HepG2 (cell line): ENCODE measurements around the gene RCC1. TPM values are rescaled to one million over a fixed set of nuclear protein-coding genes. Genes with fewer than 3 reads are reported as not detected.

Source experiments
- ATF3 ChIP-seq: sonication (generic); formaldehyde crosslinking; IDR thresholded peaks from 2 replicates; pipeline ENCODE4 v1.4.0; 2020; ENCODE audit warnings: missing genetic modification reagents
- ERF ChIP-seq: IDR thresholded peaks from 2 replicates; pipeline ENCODE4 v1.6.1; 2018; ENCODE audit warnings: missing biosample characterization, missing genetic modification reagents
- FIP1L1 ChIP-seq: fragments of 200-400 bp; formaldehyde crosslinking; IDR thresholded peaks from 2 replicates; pipeline ENCODE4 v1.6.1; 2018; ENCODE audit warnings: low read depth, mild to moderate bottlenecking, low read length, moderate library complexity, borderline replicate concordance; ENCODE audit not compliant: insufficient read depth
- FOXA3 ChIP-seq: IDR thresholded peaks from 2 replicates; pipeline ENCODE4 v1.6.1; 2016; ENCODE audit warnings: missing genetic modification reagents, missing compliant biosample characterization
- HNF4G ChIP-seq, 2 experiments: sonication (generic) in 1 of 2; formaldehyde crosslinking in 1 of 2; IDR thresholded peaks; 2 replicates each; pipeline versions ENCODE4 v1.4.0 to v1.6.1; 2011 to 2020; ENCODE audit warnings: borderline replicate concordance in 2 of 2, low read depth in 2 of 2, mild to moderate bottlenecking in 2 of 2, low read length in 1 of 2, missing genetic modification reagents in 1 of 2, moderate library complexity in 1 of 2
- HOXD1 ChIP-seq: sonication (generic); formaldehyde crosslinking; IDR thresholded peaks from 2 replicates; pipeline ENCODE4 v1.5.0; 2020; ENCODE audit warnings: missing genetic modification reagents
- JUND ChIP-seq: sonication (generic); formaldehyde crosslinking; IDR thresholded peaks from 2 replicates; pipeline ENCODE4 v1.8.0; 2022; ENCODE audit warnings: mild to moderate bottlenecking, missing genetic modification reagents
- LBX2 ChIP-seq: sonication (generic); formaldehyde crosslinking; IDR thresholded peaks from 2 replicates; pipeline ENCODE4 v1.5.0; 2020; ENCODE audit warnings: missing genetic modification reagents, mild to moderate bottlenecking, borderline replicate concordance
- MTF2 ChIP-seq: sonication (generic); formaldehyde crosslinking; IDR thresholded peaks from 2 replicates; pipeline ENCODE4 v1.5.0; 2020; ENCODE audit warnings: missing genetic modification reagents, borderline replicate concordance
- MXD3 ChIP-seq: IDR thresholded peaks from 2 replicates; pipeline ENCODE4 v1.6.1; 2016; ENCODE audit warnings: mild to moderate bottlenecking, missing biosample characterization, missing genetic modification reagents
- NR1H2 ChIP-seq: sonication (generic); formaldehyde crosslinking; IDR thresholded peaks from 2 replicates; pipeline ENCODE4 v1.8.1; 2022; ENCODE audit warnings: low read depth, missing genetic modification reagents, borderline replicate concordance
- SMC3 ChIP-seq: IDR thresholded peaks from 2 replicates; pipeline ENCODE4 v1.6.1; 2011; ENCODE audit warnings: low read length, improper control_type of control experiment
- ZC3H13 ChIP-seq: sonication (generic); formaldehyde crosslinking; IDR thresholded peaks from 2 replicates; pipeline ENCODE4 v1.8.1; 2023; ENCODE audit warnings: mild to moderate bottlenecking, missing genetic modification reagents, moderate library complexity
- ZFP41 ChIP-seq: sonication (generic); formaldehyde crosslinking; IDR thresholded peaks from 2 replicates; pipeline ENCODE4 v1.4.0; 2020; ENCODE audit warnings: mild to moderate bottlenecking, missing genetic modification reagents, borderline replicate concordance
- ZNF12 ChIP-seq: sonication (generic); formaldehyde crosslinking; IDR thresholded peaks from 2 replicates; pipeline ENCODE4 v1.5.0; 2020; ENCODE audit warnings: missing genetic modification reagents
- ZNF224 ChIP-seq: sonication (generic); formaldehyde crosslinking; IDR thresholded peaks from 2 replicates; pipeline ENCODE4 v1.5.0; 2020; ENCODE audit warnings: mild to moderate bottlenecking, missing genetic modification reagents
- ZNF24 ChIP-seq: fragments of 450-650 bp; IDR thresholded peaks from 2 replicates; pipeline ENCODE4 v1.6.1; 2017; ENCODE audit warnings: antibody characterized with exemption, mild to moderate bottlenecking
- ZNF333 ChIP-seq: sonication (generic); formaldehyde crosslinking; IDR thresholded peaks from 2 replicates; pipeline ENCODE4 v1.4.0; 2020; ENCODE audit warnings: mild to moderate bottlenecking, missing genetic modification reagents, borderline replicate concordance
- ZNF414 ChIP-seq: sonication (generic); formaldehyde crosslinking; IDR thresholded peaks from 2 replicates; pipeline ENCODE4 v1.5.0; 2020; ENCODE audit warnings: missing genetic modification reagents
- ZNF513 ChIP-seq: sonication (generic); formaldehyde crosslinking; conservative IDR thresholded peaks from 2 replicates; pipeline ENCODE4 v1.5.0; 2020; ENCODE audit warnings: missing genetic modification reagents
- ZNF589 ChIP-seq: sonication (generic); formaldehyde crosslinking; conservative IDR thresholded peaks from 2 replicates; pipeline ENCODE4 v1.8.0; 2022; ENCODE audit warnings: mild to moderate bottlenecking, moderate library complexity, missing genetic modification reagents
- ZNF619 ChIP-seq: sonication (generic); formaldehyde crosslinking; IDR thresholded peaks from 2 replicates; pipeline ENCODE4 v1.4.0; 2020; ENCODE audit warnings: mild to moderate bottlenecking, missing genetic modification reagents
- ZNF710 ChIP-seq: sonication (generic); formaldehyde crosslinking; IDR thresholded peaks from 2 replicates; pipeline ENCODE4 v1.5.0; 2020; ENCODE audit warnings: mild to moderate bottlenecking, missing genetic modification reagents, borderline replicate concordance
- ZSCAN22 ChIP-seq: sonication (generic); formaldehyde crosslinking; IDR thresholded peaks from 2 replicates; pipeline ENCODE4 v1.4.0; 2020; ENCODE audit warnings: mild to moderate bottlenecking, missing genetic modification reagents
- polyA plus RNA-seq, 8 experiments: library from polyadenylated mRNA; depleted of rRNA in 3 of 8; stranded (reverse) in 7 of 8; unstranded in 1 of 8; fragments of >200 nt; fragmentation: Illumina TruSeq in 4 of 8; extraction: Trizol in 4 of 8; gene quantifications; 2 replicates each; pipeline versions ENCODE4 v1.2.1 to v1.2.3, GENCODE V29; 2011 to 2016; ENCODE audit warnings: low read depth in 4 of 8, missing spikeins in 1 of 8, mixed read lengths in 1 of 8; ENCODE audit not compliant: insufficient read depth in 1 of 8
- total RNA-seq, 5 experiments: library from RNA; depleted of rRNA; stranded (reverse); fragments of >200 nt; fragmentation: Illumina TruSeq; extraction: Trizol; gene quantifications; 2 replicates each; pipeline ENCODE4 v1.2.3, GENCODE V29; 2016; ENCODE audit warnings: low read depth in 1 of 5

The RCC1 gene
- total and polyA plus RNA-seq, 2 of the 13 experiments (the other 11 are each of a cell fraction or from before 2014, with no cell fraction given), result 47.2 to 80.8 TPM

GRCh38 chr1:28577738-28578536 is 72.1 kb downstream of the RCC1 start (continued):
- TF ChIP-seq HNF4G (IDR thresholded peaks at IDR 0.05; ENCODE audit: borderline replicate concordance, low read depth, low read length), result no peak
- no peak for TF ChIP-seq HNF4G (CRISPR knock-in tag; IDR thresholded peaks at IDR 0.05; ENCODE audit: borderline replicate concordance, low read depth)
- no peak for TF ChIP-seq JUND (CRISPR knock-in tag)
- no peak for TF ChIP-seq FIP1L1
- TF ChIP-seq MTF2 (CRISPR knock-in tag), result no peak
- no peak for TF ChIP-seq NR1H2 (CRISPR knock-in tag)
- peak; percentile 67; the same call in 1 of the 2 replicates for TF ChIP-seq ZC3H13
- no peak for TF ChIP-seq ZNF12 (CRISPR knock-in tag)
- TF ChIP-seq ZSCAN22 (CRISPR knock-in tag), result no peak
- TF ChIP-seq ZNF710 (CRISPR knock-in tag), result no peak
- TF ChIP-seq ZNF619 (CRISPR knock-in tag), result no peak
- no peak for TF ChIP-seq SMC3
- no peak for TF ChIP-seq ATF3 (CRISPR knock-in tag)
- TF ChIP-seq ZNF224 (CRISPR knock-in tag), result no peak
- TF ChIP-seq LBX2, result no peak
- no peak for TF ChIP-seq ZNF24
- no peak for TF ChIP-seq ZNF333 (CRISPR knock-in tag)
- TF ChIP-seq HOXD1, result no peak
- no peak for TF ChIP-seq ZNF513 (CRISPR knock-in tag)
- peak; percentile 66; the same call in 1 of the 2 replicates for TF ChIP-seq ZNF589 (CRISPR knock-in tag)
- TF ChIP-seq FOXA3 (CRISPR knock-in tag), result no peak
- no peak for TF ChIP-seq ZNF414 (CRISPR knock-in tag)
- TF ChIP-seq MXD3 (CRISPR knock-in tag), result no peak
- TF ChIP-seq ZFP41 (CRISPR knock-in tag), result no peak
- TF ChIP-seq ERF, result no peak
